Upper lobe of left lung (tissue), 6 donors: ENCODE results near the gene TEX54. TPM values are rescaled to one million over a fixed set of nuclear protein-coding genes. Genes with fewer than 3 reads are reported as not detected.
"Not testable (repeated sequence)": the region's sequence is repeated elsewhere in the genome, so short reads cannot be mapped to it uniquely, and the experiment has no call there.

Experiments
- ATAC-seq, 2 donors: fragments of 200-7000 bp; cut with Tn5 transposase; one replicate each; pipeline ENCODE4 v1.9.1; 2022; ENCODE audit warnings: mild to moderate bottlenecking in 2 of 2, moderate library complexity in 2 of 2; ENCODE audit not compliant: low FRiP score in 2 of 2
- DNase-seq, 2 donors: peaks; one replicate each; pipeline ENCODE4 v3.0.0-alpha.2; 2019 to 2020
- H3K27ac ChIP-seq, 4 donors: fragments of 200-600 bp; sonication (generic); one replicate each; pipeline ENCODE4 v1.5.1; 2016 to 2019
- H3K27me3 ChIP-seq, 4 donors: fragments of 200-600 bp; sonication (generic); one replicate each; pipeline ENCODE4 v1.5.1; 2017 to 2019
- H3K36me3 ChIP-seq, 4 donors: fragments of 200-600 bp; sonication (generic); one replicate each; pipeline ENCODE4 v1.5.1; 2016 to 2019
- H3K4me1 ChIP-seq, 4 donors: fragments of 200-600 bp; sonication (generic); one replicate each; pipeline ENCODE4 v1.5.1; 2018 to 2019
- H3K4me3 ChIP-seq, 4 donors: fragments of 200-600 bp; sonication (generic); one replicate each; pipeline ENCODE4 v1.5.1; 2017 to 2019; ENCODE audit warnings: mild to moderate bottlenecking in 2 of 4, moderate library complexity in 1 of 4
- H3K9me3 ChIP-seq, 4 donors: fragments of 200-600 bp; sonication (generic); one replicate each; pipeline ENCODE4 v1.5.1; 2018 to 2019
- CTCF ChIP-seq, 6 experiments: fragments of 450-650 bp in 4 of 6; fragments of 200-600 bp in 2 of 6; sonication (generic) in 2 of 6; IDR thresholded peaks; one replicate each; pipeline ENCODE4 v1.5.1; 2016 to 2019; ENCODE audit warnings: antibody characterized with exemption in 6 of 6
- EP300 ChIP-seq, 4 donors: sonication (generic); formaldehyde crosslinking; IDR thresholded peaks; one replicate each; pipeline ENCODE4 v1.5.1; 2017; ENCODE audit warnings: antibody characterized with exemption in 4 of 4, control low read depth in 2 of 4
- POLR2A ChIP-seq, 4 donors: fragments of 450-650 bp; IDR thresholded peaks; one replicate each; pipeline ENCODE4 v1.5.1; 2016 to 2017; ENCODE audit warnings: antibody characterized with exemption in 4 of 4, mild to moderate bottlenecking in 2 of 4
- POLR2AphosphoS5 ChIP-seq, 2 donors: sonication (generic); formaldehyde crosslinking; IDR thresholded peaks; one replicate each; pipeline ENCODE4 v1.5.1; 2017; ENCODE audit warnings: antibody characterized with exemption in 2 of 2
- WGBS, 2 donors: methylation state at CpG; one replicate each; pipeline ENCODE4 v1.1.5; 2017 to 2018; 5-methylcytosine and 5-hydroxymethylcytosine counted together
- total RNA-seq, 6 donors: library from RNA; depleted of rRNA in 4 of 6; stranded (reverse); fragments of >200 nt in 4 of 6; gene quantifications; one replicate each; pipeline versions ENCODE4 v1.1.0 to v1.2.1, GENCODE V29; 2016 to 2021
- donor health status: DM: no; HTN: no; CAD: no; lungs with moderate emphysema.
- donor health status: DM: no; HTN: yes; CAD: no; lungs with severe emphysema.

TEX54 gene
- total RNA-seq, 6 donors from 2014 or later, result not detected

DNA sequence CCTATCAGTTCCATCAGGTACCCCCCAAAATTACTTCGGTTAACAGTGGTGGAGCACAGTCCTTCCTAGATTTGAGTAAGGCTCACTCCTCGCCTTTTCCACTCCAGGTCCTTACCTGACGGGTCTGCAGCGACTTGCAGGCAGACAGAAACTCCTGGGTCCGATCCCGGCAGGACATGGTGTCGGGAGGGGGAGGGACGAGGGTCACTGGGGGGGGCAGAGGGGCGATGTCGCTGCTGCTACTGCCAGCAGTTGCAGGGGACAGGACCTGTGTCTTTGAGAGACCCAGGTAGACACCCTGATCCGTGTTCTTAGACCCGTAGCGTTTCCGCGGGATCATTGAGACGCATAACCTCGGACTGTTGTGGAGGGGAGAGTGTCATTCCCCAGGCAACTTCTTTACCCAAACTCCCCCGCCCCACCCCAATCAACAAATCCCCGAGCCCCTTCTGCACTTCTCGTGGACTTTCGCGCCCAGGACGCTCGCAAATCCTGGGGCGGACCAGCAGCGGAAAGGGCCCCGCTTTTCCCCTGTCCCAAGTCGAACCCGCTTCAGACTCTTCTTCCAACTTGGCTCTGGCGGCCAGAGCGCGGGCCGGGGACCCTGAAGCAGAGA, 1.6 kb downstream of the TEX54 start:
- WGBS, 2 donors, result 1 to 5% methylated on average over 7 to 27 of the region's 33 CpGs
- Histone ChIP-seq H3K4me1 (peaks cover 31 to 38% (median 36%) of the 10 kb centered on the region in 4 donors), H3K27ac (peak overlapping the region; percentile 93 to 99 (median 98)), H3K27me3 (no peaks in the 10 kb centered on the region), H3K4me3 (peak overlapping the region; percentile 70 to 95 (median 81)), H3K36me3 (peaks cover 8 to 65% (median 38%) of the 10 kb centered on the region in 4 donors), H3K9me3 (no peaks in the 10 kb centered on the region)
- DNase-seq (peak in 1 of 2 donors; percentile 88), ATAC-seq (peak in 1 of 2 donors; percentile 0)
- TF ChIP-seq CTCF (IDR thresholded peaks at IDR 0.05) (no peak), POLR2AphosphoS5 (IDR thresholded peaks at IDR 0.05) (peak in 1 of 2 donors; percentile 20)

GRCh38 chr11:62828130-62828529, 4.5 kb downstream of the TEX54 start:
- H3K36me3 ChIP-seq, result peaks cover 30 to 68% (median 50%) of the 10 kb centered on the region in 4 donors
- DNase-seq, H3K4me3 ChIP-seq, H3K27ac ChIP-seq, H3K9me3 ChIP-seq, H3K27me3 ChIP-seq, ATAC-seq: not testable (repeated sequence)
- 83 to 88% methylated on average over 7 to 8 of the region's 8 CpGs for WGBS, 2 donors
- H3K4me1 ChIP-seq, result peaks cover 25 to 30% (median 27%) of the 10 kb centered on the region in 4 donors

DNA sequence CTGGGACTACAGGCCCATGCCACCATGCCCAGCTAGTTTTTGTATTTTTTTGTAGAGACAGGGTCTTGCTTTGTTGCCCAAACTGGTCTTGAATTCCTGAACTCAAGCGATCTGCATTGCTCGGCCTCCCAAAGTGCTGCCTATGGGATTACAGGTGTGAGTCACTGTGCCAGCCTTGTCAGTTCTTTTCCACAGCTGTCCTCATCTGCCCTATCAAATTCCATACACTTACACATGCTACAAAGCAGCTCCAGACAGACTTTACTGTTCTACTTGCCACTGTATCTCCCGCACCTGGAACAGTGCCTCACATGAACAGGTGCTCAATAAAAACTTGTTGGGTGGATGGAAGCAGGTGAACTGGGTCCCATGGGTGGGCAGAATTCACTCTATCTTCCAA, 9.0 kb downstream of the TEX54 start:
- DNase-seq, result no peak
- peaks cover 0 to 3% (median under 1%) of the 10 kb centered on the region in 4 donors for H3K4me1 ChIP-seq
- 98 to 100% methylated on average over 3 of the region's 3 CpGs for WGBS, 2 donors
- H3K4me3 ChIP-seq, result no peak overlapping the region
- ATAC-seq, result no peak
- no peaks in the 10 kb centered on the region for H3K27me3 ChIP-seq
- TF ChIP-seq CTCF (IDR thresholded peaks at IDR 0.05) (no peak), POLR2AphosphoS5 (IDR thresholded peaks at IDR 0.05) (no peak), EP300 (IDR thresholded peaks at IDR 0.05) (no peak), POLR2A (IDR thresholded peaks at IDR 0.05) (no peak)
- peaks cover 41 to 97% (median 88%) of the 10 kb centered on the region in 4 donors for H3K36me3 ChIP-seq
- no peak overlapping the region for H3K27ac ChIP-seq
- H3K9me3 ChIP-seq, result no peaks in the 10 kb centered on the region

GRCh38 chr11:62817129-62817528, 15.5 kb downstream of the TEX54 start:
- Histone ChIP-seq H3K27me3 (no peaks in the 10 kb centered on the region), H3K36me3 (peaks cover 14 to 75% (median 53%) of the 10 kb centered on the region in 4 donors)
- TF ChIP-seq CTCF (IDR thresholded peaks at IDR 0.05) (no peak), POLR2A (IDR thresholded peaks at IDR 0.05) (no peak), EP300 (IDR thresholded peaks at IDR 0.05) (no peak), POLR2AphosphoS5 (IDR thresholded peaks at IDR 0.05) (no peak)

DNA sequence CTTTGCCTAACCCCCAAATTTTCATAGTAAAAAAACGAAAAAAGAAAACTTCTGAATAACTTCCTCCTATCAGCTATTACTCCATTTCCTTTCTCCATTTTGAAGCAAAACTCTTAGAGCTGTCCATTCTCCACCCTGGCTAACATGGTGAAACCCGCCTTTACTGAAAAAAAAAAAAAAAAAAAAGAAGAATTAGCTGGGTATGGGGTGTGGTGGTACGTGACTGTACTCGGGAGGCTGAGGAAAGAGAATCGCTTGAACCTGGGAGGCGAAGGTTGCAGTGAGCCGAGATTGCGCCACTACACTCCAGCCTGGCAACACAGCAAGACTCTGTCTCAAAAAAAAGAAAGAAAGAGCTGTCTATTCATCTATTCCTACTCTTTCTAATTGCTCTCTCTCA, 16.1 kb downstream of the TEX54 start:
- TF ChIP-seq EP300 (IDR thresholded peaks at IDR 0.05), result no peak
- no peak for TF ChIP-seq POLR2A (IDR thresholded peaks at IDR 0.05)
- TF ChIP-seq CTCF (IDR thresholded peaks at IDR 0.05), result no peak
- no peak for TF ChIP-seq POLR2AphosphoS5 (IDR thresholded peaks at IDR 0.05)
- peak in 1 of 2 donors; percentile 63 for ATAC-seq
- WGBS, 2 donors, result 60 to 74% methylated on average over 8 of the region's 8 CpGs
- Histone ChIP-seq H3K27ac (peak overlapping the region; percentile 42 to 78 (median 58)), H3K36me3 (peaks cover 14 to 69% (median 47%) of the 10 kb centered on the region in 4 donors), H3K27me3 (no peaks in the 10 kb centered on the region), H3K4me3 (no peak overlapping the region), H3K4me1 (no peaks in the 10 kb centered on the region), H3K9me3 (no peaks in the 10 kb centered on the region)
- no peak for DNase-seq

More at GRCh38 chr11:62817129-62817528, 15.5 kb downstream of the TEX54 start:
- ATAC-seq (no peak), DNase-seq (no peak)
- Histone ChIP-seq H3K27ac (peak overlapping the region; percentile 42 to 78 (median 58)), H3K4me1 (no peaks in the 10 kb centered on the region), H3K4me3 (no peak overlapping the region), H3K9me3 (no peaks in the 10 kb centered on the region)
- 86 to 93% methylated on average over 4 of the region's 4 CpGs for WGBS, 2 donors
